ENCODE results near the gene GOLGA3.

Gene GOLGA3

GRCh38 chr12:132747395-132747794, 81.3 kb downstream of the GOLGA3 start:
- DNase-seq = no peak

DNA sequence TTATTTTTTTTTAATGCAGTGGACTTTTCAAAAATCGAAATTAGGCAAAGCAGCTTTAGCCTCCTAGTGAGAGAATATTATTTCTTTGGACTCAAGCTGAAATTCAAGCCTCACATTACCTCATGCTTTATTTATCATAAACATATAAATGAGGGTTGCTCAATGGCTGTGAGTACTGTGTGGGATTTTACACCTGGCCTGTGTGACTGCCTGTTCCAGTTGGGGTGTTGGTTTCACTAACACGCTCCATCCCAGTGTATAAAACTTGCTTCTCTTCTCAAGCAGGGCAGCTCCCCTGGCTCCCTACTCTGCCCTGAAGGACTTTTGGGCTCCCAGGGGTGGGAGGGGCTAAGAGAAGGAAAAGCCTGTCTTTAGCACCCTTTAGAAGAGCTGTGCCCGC, 82.1 kb downstream of the GOLGA3 start:
- no peak for DNase-seq

- no peak for DNase-seq
These were observed 84.8 kb downstream of the GOLGA3 start for GRCh38 chr12:132743831-132744230.

GRCh38 chr12:132741620-132742019, 87.0 kb downstream of the GOLGA3 start:
- DNase-seq = no peak

- no peak for DNase-seq
These were observed 88.0 kb downstream of the GOLGA3 start for GRCh38 chr12:132740652-132741051.

- no peak for DNase-seq
These were observed 88.4 kb downstream of the GOLGA3 start for GRCh38 chr12:132740313-132740646.

DNA sequence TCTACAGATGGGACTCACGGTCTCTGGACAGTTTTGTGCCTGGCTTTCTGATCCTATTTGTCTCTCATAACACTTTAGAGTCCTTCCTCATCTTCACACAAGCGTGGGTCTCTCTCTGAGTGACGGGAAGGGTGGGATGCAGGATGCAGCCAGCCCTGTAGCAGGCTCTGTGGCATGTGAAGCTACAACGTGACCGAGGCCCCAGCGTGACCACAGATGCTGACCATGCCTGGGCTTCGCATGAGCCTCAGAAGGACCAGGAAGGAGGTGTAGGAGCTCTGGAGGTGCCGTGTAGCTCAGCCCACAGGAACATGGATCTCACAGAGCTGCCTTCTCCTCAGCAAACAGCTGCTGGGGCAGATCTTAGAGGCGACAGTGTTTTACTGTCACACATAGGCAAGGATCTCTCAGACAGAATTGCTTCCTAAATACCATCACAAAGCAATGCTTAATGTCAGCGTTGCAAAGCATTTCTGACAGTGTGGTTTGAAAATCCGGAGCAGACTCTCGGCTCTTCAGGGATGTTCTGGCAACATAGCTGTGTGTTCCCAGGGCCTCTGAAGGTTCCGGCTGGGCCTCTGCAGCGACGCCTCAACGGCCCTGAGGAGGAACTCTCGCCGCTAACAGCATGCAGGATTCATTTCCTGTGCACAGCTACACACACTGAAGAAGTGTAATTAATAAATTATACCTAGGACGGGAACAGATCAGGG, 88.9 kb downstream of the GOLGA3 start:
- no peak for DNase-seq

- DNase-seq = no peak
These were observed 91.8 kb downstream of the GOLGA3 start for GRCh38 chr12:132736913-132737312.

- DNase-seq = no peak
These were observed 92.3 kb downstream of the GOLGA3 start for GRCh38 chr12:132736378-132736777.

GRCh38 chr12:132735496-132735895, 93.2 kb downstream of the GOLGA3 start:
- no peak for DNase-seq

DNA sequence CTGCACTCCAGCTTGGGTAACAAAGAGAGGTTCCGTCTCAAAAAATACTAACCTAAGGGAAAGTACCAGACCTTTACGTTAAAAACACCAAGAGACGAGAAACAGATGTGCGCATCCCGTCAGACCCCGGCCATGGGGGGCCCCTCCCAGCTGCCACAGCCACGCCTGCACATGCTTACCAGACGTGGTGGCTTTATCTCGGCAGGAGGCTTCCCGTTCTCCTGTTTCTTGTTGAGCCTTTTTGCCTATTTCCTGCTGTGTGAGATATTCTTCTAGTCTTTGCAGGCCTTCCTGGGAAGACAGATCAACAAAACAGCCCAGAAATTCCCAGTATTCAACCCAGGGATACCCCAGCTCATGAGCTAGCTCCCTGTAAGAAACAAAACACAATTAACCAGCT, 94.5 kb downstream of the GOLGA3 start:
- DNase-seq = no peak

DNA sequence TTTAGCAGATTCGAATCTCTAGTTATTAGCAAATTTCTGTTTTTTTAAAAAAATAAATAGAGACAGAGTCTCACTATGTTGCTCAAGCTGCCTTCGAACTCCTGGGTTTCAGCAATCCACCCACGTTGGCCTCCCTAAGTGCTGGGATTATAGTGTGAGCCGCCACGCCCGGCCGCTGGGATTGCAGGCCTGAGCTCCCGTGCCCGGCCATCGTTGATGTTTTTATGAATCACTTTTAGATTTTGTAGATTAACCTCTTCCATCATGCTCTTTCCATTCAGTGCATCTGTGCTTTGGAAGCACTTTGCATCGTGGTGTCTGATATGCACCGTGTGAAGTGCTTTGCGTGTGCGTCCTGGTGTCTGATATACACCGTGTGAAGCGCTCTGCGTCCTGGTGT, 97.1 kb downstream of the GOLGA3 start:
- DNase-seq = no peak

DNA sequence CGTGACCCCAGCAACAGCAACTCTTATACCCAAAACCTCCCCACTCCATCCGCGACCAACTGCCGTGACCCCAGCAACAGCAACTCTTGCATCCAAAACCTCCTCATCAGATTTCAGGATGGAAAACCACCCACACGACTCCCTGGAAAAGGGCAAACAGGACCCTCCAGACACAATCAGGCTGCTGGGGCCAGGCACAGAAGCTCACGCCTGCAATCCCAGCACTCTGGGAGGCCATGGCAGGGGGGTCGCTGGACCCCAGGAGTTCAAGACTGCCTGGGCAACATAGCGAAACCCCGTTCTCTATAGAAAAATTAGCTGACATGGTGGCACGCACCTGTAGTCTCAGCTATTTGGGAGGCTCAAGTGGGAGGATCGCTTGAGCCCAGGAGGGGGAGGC, 98.3 kb downstream of the GOLGA3 start:
- no peak for DNase-seq

GRCh38 chr12:132729541-132730320, 98.9 kb downstream of the GOLGA3 start:
- DNase-seq = no peak

- DNase-seq = no peak
These were observed 100.2 kb downstream of the GOLGA3 start for GRCh38 chr12:132728502-132728901.

DNA sequence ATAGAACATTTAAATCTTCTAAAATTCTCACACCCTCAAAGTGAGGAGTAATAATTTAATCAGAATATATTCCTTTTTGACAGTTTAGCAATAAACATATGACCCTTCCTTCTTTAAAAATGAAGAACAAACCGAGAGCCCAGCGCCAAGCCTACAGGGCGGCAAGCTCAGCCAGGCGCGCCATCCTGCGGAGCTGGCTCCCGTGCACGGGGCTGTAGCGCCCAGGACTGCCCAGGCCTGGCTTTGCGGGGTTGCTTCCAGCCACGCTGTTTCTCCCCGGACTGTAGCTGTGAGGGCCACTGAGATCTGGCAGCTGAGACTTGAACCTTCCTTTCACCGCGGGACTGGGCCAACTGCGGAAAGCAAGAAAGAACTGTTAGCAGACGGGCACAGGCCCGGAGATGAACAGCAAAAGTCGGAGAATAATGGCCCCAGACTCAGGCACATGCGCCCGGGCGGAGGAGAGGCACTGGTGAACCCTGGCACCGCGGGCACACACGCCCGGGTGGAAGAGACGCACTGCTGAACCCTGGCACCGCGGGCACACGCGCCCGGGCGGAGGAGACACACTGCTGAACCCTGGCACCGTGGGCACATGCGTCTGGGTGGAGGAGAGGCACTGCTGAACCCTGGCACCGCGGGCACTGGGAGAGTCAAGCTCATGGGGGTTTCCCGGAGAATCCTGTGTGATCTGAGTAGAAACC, 101.4 kb downstream of the GOLGA3 start:
- DNase-seq = no peak

DNA sequence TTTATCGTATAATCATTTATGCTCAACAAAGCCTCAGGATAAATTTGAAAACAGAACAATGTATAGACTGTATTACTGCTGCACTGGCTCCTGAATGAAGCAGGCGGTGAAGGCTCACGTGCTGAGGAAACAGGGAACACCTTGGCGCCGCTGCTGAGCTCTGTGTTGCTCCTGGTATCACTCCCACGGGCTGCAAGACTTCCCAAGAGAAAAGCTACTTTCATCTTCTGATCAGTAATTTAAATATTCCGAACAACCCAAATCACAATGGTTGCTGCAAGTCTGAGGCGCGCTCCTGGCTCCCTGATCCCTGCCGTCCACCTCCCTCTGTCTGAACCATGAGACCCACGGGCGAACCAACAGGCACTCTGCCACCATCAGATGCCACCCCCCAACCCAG, 102.3 kb downstream of the GOLGA3 start:
- no peak for DNase-seq

- DNase-seq = no peak
These were observed 104.0 kb downstream of the GOLGA3 start for GRCh38 chr12:132724506-132725241.

- DNase-seq = no peak
These were observed 104.9 kb downstream of the GOLGA3 start for GRCh38 chr12:132723764-132724140.

GRCh38 chr12:132723015-132723763, 105.5 kb downstream of the GOLGA3 start:
- DNase-seq = no peak

DNA sequence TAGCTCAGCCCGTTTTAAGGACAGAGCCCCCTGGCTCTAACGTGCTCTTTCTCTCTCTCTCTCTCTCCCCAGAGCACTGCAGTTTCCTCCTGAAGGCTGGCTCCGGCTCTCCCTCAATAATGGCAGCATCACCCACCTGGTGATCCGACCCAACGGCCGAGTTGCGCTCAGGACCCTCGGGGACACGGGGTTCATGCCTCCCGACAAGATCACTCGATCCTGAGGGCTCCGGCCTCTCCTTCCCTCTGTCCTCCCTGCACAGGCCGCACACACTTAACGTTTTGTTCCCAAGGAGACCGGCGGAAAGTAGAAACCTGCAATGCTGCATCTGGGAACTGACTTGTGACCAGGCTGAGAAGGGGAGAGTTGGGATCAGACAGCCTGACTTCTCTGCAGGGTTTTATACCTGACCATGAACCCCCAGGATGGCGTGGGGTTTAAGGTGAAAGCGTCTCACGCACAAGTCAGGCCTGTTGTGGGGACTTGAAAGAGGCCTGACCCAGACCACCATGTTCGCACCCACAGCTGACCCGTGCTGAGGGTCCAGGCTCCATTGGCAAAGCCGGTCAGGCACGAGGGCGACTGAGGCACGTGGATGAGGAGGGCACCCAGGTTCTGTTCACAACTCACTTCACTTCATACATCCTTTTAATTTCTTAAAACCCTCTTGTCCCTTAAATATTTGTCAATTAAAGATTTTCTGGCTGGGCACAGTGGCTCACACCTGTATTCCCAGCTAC, 107.9 kb downstream of the GOLGA3 start:
- DNase-seq = no peak

- no peak for DNase-seq
These were observed 108.7 kb downstream of the GOLGA3 start for GRCh38 chr12:132719954-132720324.

Data from CD4-positive, alpha-beta T cell treated with Interleukin-1 beta for 1 hour (primary cell).